Endothelial cell of umbilical vein (primary cell): ENCODE measurements around the gene SCNN1B. TPM values are rescaled to one million over a fixed set of nuclear protein-coding genes. Genes with fewer than 3 reads are reported as not detected.

ENCODE experiments used
- BruUV-seq: library from RNA; stranded (reverse); fragments of 400-500 nt; replicated peaks from 2 replicates; lab custom pipeline; 2021; lab: Mats Ljungman, UMichigan
- CTCF ChIA-PET: fragments of 300-600, 350-600 bp; sonication (Branson Sonifier 250); formaldehyde crosslinking; loops from one replicate; lab custom pipeline; 2021; ENCODE audit warnings: antibody characterized with exemption, inconsistent platforms; lab: Charles Lee
- POLR2A ChIA-PET: fragments of 300-600, 350-600 bp; sonication (Branson Sonifier 250); formaldehyde crosslinking; loops from one replicate; lab custom pipeline; 2021; ENCODE audit warnings: antibody characterized with exemption, inconsistent platforms; lab: Charles Lee
- DNase-seq: peaks from one replicate; pipeline ENCODE4 v3.0.0-alpha.2; 2011; ENCODE audit warnings: low read depth, low spot score
- FAIRE-seq: peaks from 2 replicates; lab custom pipeline; 2011; peaks lifted over from hg19 to GRCh38; lab: Jason Lieb, UNC
- H2AFZ ChIP-seq: 2 replicates; pipeline ENCODE4 v1.6.0; 2012; ENCODE audit warnings: low read depth, low read length, control low read depth, inconsistent platforms
- H3K27ac ChIP-seq: 2 replicates; pipeline ENCODE4 v1.5.1; 2011; ENCODE audit warnings: low read depth, mild to moderate bottlenecking, control low read depth, low read length, moderate library complexity; ENCODE audit not compliant: insufficient read depth
- H3K27me3 ChIP-seq, 2 experiments: 2 replicates each; pipeline versions ENCODE4 v1.6.0 to v1.6.1; 2011; ENCODE audit warnings: low read length in 2 of 2, mixed read lengths in 1 of 2; ENCODE audit not compliant: control insufficient read depth in 2 of 2, insufficient read depth in 2 of 2
- H3K36me3 ChIP-seq, 2 experiments: 2 replicates in 1 of 2; 3 replicates in 1 of 2; pipeline ENCODE4 v1.5.1; 2011; ENCODE audit warnings: low read length in 2 of 2, mild to moderate bottlenecking in 1 of 2, moderate library complexity in 1 of 2; ENCODE audit not compliant: control insufficient read depth in 2 of 2, insufficient read depth in 2 of 2; ENCODE audit errors: extremely low read depth in 1 of 2
- H3K4me1 ChIP-seq: 3 replicates; pipeline ENCODE4 v1.5.1; 2011; ENCODE audit warnings: mild to moderate bottlenecking, low read length; ENCODE audit not compliant: control insufficient read depth, insufficient read depth; ENCODE audit errors: extremely low read depth
- H3K4me2 ChIP-seq: 2 replicates; pipeline ENCODE4 v1.6.1; 2011; ENCODE audit warnings: low read length, control low read depth, mixed read lengths; ENCODE audit not compliant: insufficient read depth
- H3K4me3 ChIP-seq, 3 experiments: fragments of 200-600 bp in 1 of 3; sonication (generic), shearing (Covaris generic) in 1 of 3; replicated peaks in 1 of 3; 2 replicates each; pipeline ENCODE4 v1.5.1; 2011 to 2016; ENCODE audit warnings: control low read depth in 3 of 3, low read length in 3 of 3, mild to moderate bottlenecking in 2 of 3, inconsistent platforms in 1 of 3, low read depth in 1 of 3, moderate library complexity in 1 of 3; ENCODE audit not compliant: insufficient read depth in 1 of 3
- H3K79me2 ChIP-seq: 2 replicates; pipeline ENCODE4 v1.6.0; 2012; ENCODE audit warnings: low read length, inconsistent platforms; ENCODE audit not compliant: control insufficient read depth, insufficient read depth
- H3K9ac ChIP-seq: replicated peaks from 2 replicates; pipeline ENCODE3; 2011; ENCODE audit warnings: low read length, control low read depth; ENCODE audit not compliant: insufficient read depth; ENCODE audit errors: extremely low read depth
- H3K9me1 ChIP-seq: replicated peaks from 3 replicates; pipeline ENCODE4 v1.6.0; 2011; ENCODE audit warnings: mild to moderate bottlenecking, low read length; ENCODE audit not compliant: control insufficient read depth, insufficient read depth; ENCODE audit errors: extremely low read depth
- H3K9me3 ChIP-seq: replicated peaks from 2 replicates; pipeline ENCODE4 v1.5.1; 2012; ENCODE audit warnings: low read length, inconsistent platforms; ENCODE audit not compliant: control insufficient read depth, insufficient read depth
- H4K20me1 ChIP-seq: replicated peaks from 2 replicates; pipeline ENCODE3; 2011; ENCODE audit warnings: mild to moderate bottlenecking, low read length; ENCODE audit not compliant: control insufficient read depth, insufficient read depth; ENCODE audit errors: extremely low read depth
- CTCF ChIP-seq, 2 donors: IDR thresholded peaks; 1 replicate in 1 of 2; 2 replicates in 1 of 2; pipeline ENCODE4 v1.5.1; 2011; ENCODE audit warnings: low read length in 2 of 2, mild to moderate bottlenecking in 2 of 2, moderate library complexity in 2 of 2, control low read depth in 1 of 2, inconsistent platforms in 1 of 2, low read depth in 1 of 2; ENCODE audit not compliant: insufficient read depth in 1 of 2; ENCODE audit errors: extremely low read depth in 1 of 2
- EZH2 ChIP-seq: IDR thresholded peaks from 2 replicates; pipeline ENCODE4 v1.6.1; 2012; ENCODE audit warnings: borderline replicate concordance, low read depth, mild to moderate bottlenecking, moderate library complexity, low read length, inconsistent platforms; ENCODE audit not compliant: severe bottlenecking
- FOS ChIP-seq: IDR thresholded peaks from 2 replicates; pipeline ENCODE4 v1.6.1; 2011; ENCODE audit warnings: mild to moderate bottlenecking, low read length, moderate library complexity, borderline replicate concordance; ENCODE audit not compliant: insufficient read depth
- GATA2 ChIP-seq: IDR thresholded peaks from 2 replicates; pipeline ENCODE4 v1.7.0; 2011; ENCODE audit warnings: low read depth, mild to moderate bottlenecking, moderate library complexity, mixed read lengths, low read length; ENCODE audit not compliant: insufficient read length, insufficient read depth
- JUN ChIP-seq: IDR thresholded peaks from 2 replicates; pipeline ENCODE4 v1.6.1; 2011; ENCODE audit warnings: borderline replicate concordance, low read depth; ENCODE audit not compliant: insufficient read length, insufficient read depth
- MAX ChIP-seq: IDR thresholded peaks from 2 replicates; pipeline ENCODE4 v1.6.1; 2011; ENCODE audit not compliant: insufficient read depth, insufficient read length
- MYC ChIP-seq: IDR thresholded peaks from one replicate; pipeline ENCODE4 v1.6.1; 2011; ENCODE audit warnings: mild to moderate bottlenecking, low read depth, low read length
- POLR2A ChIP-seq: IDR thresholded peaks from 2 replicates; pipeline ENCODE4 v1.6.1; 2012; ENCODE audit warnings: low read depth, mild to moderate bottlenecking, control low read depth, low read length
- POLR2AphosphoS5 ChIP-seq: IDR thresholded peaks from 2 replicates; pipeline ENCODE4 v1.6.1; 2012; ENCODE audit warnings: low read depth, mild to moderate bottlenecking, control low read depth, low read length, moderate library complexity; ENCODE audit not compliant: insufficient read depth
- dilution Hi-C: fragments of 300-500 bp; cut with MboI; formaldehyde crosslinking; loops from one replicate; pipeline ENCODE4 v1.15.0; 2019; ENCODE audit warnings: low sequenced_read_pairs; ENCODE audit not compliant: extremely low pct_ligation_motif_present
- intact Hi-C: fragments of 100-400 bp; cut with micrococcal nuclease; formaldehyde crosslinking; loops from one replicate; pipeline ENCODE4 v1.10.0; 2022
- polyA plus RNA-seq, 4 experiments: library from polyadenylated mRNA; depleted of rRNA in 3 of 4; stranded (reverse) in 3 of 4; unstranded in 1 of 4; fragments of >200 nt; gene quantifications; 2 replicates each; pipeline versions ENCODE4 v1.2.1 to v1.2.3, GENCODE V29; 2011 to 2012; ENCODE audit warnings: missing spikeins in 1 of 4
- total RNA-seq: library from RNA; stranded (reverse); gene quantifications from 2 replicates; pipeline ENCODE4 v1.2.3, GENCODE V29; 2021

Gene SCNN1B
- total and polyA plus RNA-seq, 2 donors (not counting 3 experiments of a cell fraction or from before 2014, with no cell fraction given) = not detected

- no peak overlapping the region for H3K9ac ChIP-seq
- POLR2A ChIA-PET = no interaction called here
- CTCF ChIA-PET = no interaction called here
Measured at GRCh38 chr16:23327836-23328235, 25.7 kb downstream of the SCNN1B start.

GRCh38 chr16:23330161-23330560 lies 28.1 kb downstream of the SCNN1B start:
- H3K79me2 ChIP-seq = no peaks in the 10 kb centered on the region
- H3K4me3 ChIP-seq = no peak overlapping the region
- H3K9ac ChIP-seq = no peak overlapping the region
- H2AFZ ChIP-seq = no peak overlapping the region
- DNase-seq = no peak
- no peak for TF ChIP-seq FOS
- TF ChIP-seq POLR2A = no peak
- TF ChIP-seq MYC = no peak
- no peak for TF ChIP-seq JUN
- no peak for TF ChIP-seq CTCF (IDR thresholded peaks at IDR 0.05; ENCODE audit: extremely low read depth in 1 of 2, insufficient read depth in 1 of 2, low read depth in 1 of 2, low read length in 2 of 2)
- no peak for TF ChIP-seq MAX
- no peak for TF ChIP-seq EZH2
- no peak for TF ChIP-seq POLR2AphosphoS5
- TF ChIP-seq GATA2 = no peak
- CTCF ChIA-PET = interaction anchor here (0.9 to 2.2 kb wide), 2 partner anchors 105 to 106 kb away, joined by 3 to 10 read pairs; no protein-coding TSS in a partner anchor
- no peaks in the 10 kb centered on the region for H3K27me3 ChIP-seq
- H4K20me1 ChIP-seq = no peaks in the 10 kb centered on the region
- no peak overlapping the region for H3K27ac ChIP-seq
- no peaks in the 10 kb centered on the region for H3K4me1 ChIP-seq
- no TSS peak for BruUV-seq
- H3K36me3 ChIP-seq = no peaks in the 10 kb centered on the region
- no peaks in the 10 kb centered on the region for H3K9me1 ChIP-seq
- dilution Hi-C loops = no loop called here
- intact Hi-C loops = no loop called here
- no peak overlapping the region for H3K4me2 ChIP-seq
- POLR2A ChIA-PET = no interaction called here
- FAIRE-seq = no peak
- H3K9me3 ChIP-seq = no peaks in the 10 kb centered on the region

More at GRCh38 chr16:23327836-23328235, 25.7 kb downstream of the SCNN1B start:
- no peak overlapping the region for H3K4me2 ChIP-seq
- H3K9me1 ChIP-seq = no peaks in the 10 kb centered on the region
- intact Hi-C loops (no loop called here), dilution Hi-C loops (no loop called here)
- no peaks in the 10 kb centered on the region for H3K9me3 ChIP-seq
- H3K79me2 ChIP-seq = no peaks in the 10 kb centered on the region
- TF ChIP-seq GATA2 (no peak), FOS (no peak), EZH2 (no peak), MYC (no peak), JUN (no peak), POLR2AphosphoS5 (no peak)
- H3K36me3 ChIP-seq = no peaks in the 10 kb centered on the region
- no peak overlapping the region for H2AFZ ChIP-seq
- H3K4me3 ChIP-seq = no peak overlapping the region
- no peaks in the 10 kb centered on the region for H3K27me3 ChIP-seq
- no TSS peak for BruUV-seq
- no peak for FAIRE-seq
- no peak overlapping the region for H3K27ac ChIP-seq
- H3K4me1 ChIP-seq = no peaks in the 10 kb centered on the region
- no peak for DNase-seq
- no peaks in the 10 kb centered on the region for H4K20me1 ChIP-seq
